ENCODE results near the gene WASHC4. TPM values are rescaled to one million over a fixed set of nuclear protein-coding genes. Genes with fewer than 3 reads are reported as not detected.
A peak's percentile ranks its signal among the peaks of the same experiment; 100 is the strongest.

Gene WASHC4
- total and polyA plus RNA-seq, 8 donors = 8.9 to 33.0 (median 17.7) TPM

- Histone ChIP-seq H3K36me3 (no peaks in the 10 kb centered on the region), H3K4me1 (peaks cover 0 to 11% (median 0%) of the 10 kb centered on the region in 3 donors), H3K4me3 (no peak overlapping the region), H3K27ac (no peak overlapping the region), H3K9me3 (no peaks in the 10 kb centered on the region), H3K27me3 (no peaks in the 10 kb centered on the region)
- ATAC-seq (peak in 3 of 4 donors; percentile 37 to 79 (median 55)), DNase-seq (no peak), FAIRE-seq (no peak)
- 84 to 90% methylated on average over 7 of the region's 7 CpGs for WGBS, 2 donors
- intact Hi-C loops (cut with DNase I) = no loop called here
- TF ChIP-seq CTCF (IDR thresholded peaks at IDR 0.05) = no peak
These were observed 7.1 kb upstream of the WASHC4 start for GRCh38 chr12:105100207-105100985.

GRCh38 chr12:105100998-105101397 lies 6.5 kb upstream of the WASHC4 start:
- FAIRE-seq = no peak
- intact Hi-C loops (cut with DNase I) = no loop called here

GRCh38 chr12:105102673-105103072 lies 4.9 kb upstream of the WASHC4 start:
- FAIRE-seq = no peak
- Histone ChIP-seq H3K27me3 (no peaks in the 10 kb centered on the region), H3K27ac (no peak overlapping the region), H3K36me3 (no peaks in the 10 kb centered on the region), H3K4me3 (no peak overlapping the region), H3K9me3 (no peaks in the 10 kb centered on the region), H3K4me1 (peaks cover 0 to 15% (median 0%) of the 10 kb centered on the region in 3 donors)
- intact Hi-C loops (cut with DNase I) = no loop called here
- no peak for ATAC-seq
- DNase-seq = no peak
- TF ChIP-seq CTCF (IDR thresholded peaks at IDR 0.05) = no peak

More at GRCh38 chr12:105100998-105101397, 6.5 kb upstream of the WASHC4 start:
- Histone ChIP-seq H3K36me3 (no peaks in the 10 kb centered on the region), H3K9me3 (no peaks in the 10 kb centered on the region), H3K4me1 (peaks cover 0 to 11% (median 0%) of the 10 kb centered on the region in 3 donors), H3K27ac (no peak overlapping the region), H3K4me3 (no peak overlapping the region), H3K27me3 (no peaks in the 10 kb centered on the region)
- ATAC-seq (peak in 2 of 4 donors; percentile 44 to 56), DNase-seq (no peak)
- no peak for TF ChIP-seq CTCF (IDR thresholded peaks at IDR 0.05)

GRCh38 chr12:105104762-105105161 lies 2.8 kb upstream of the WASHC4 start:
- intact Hi-C loops (cut with DNase I) = no loop called here
- no peak for FAIRE-seq
- Histone ChIP-seq H3K4me1 (peaks cover 0 to 18% (median 8%) of the 10 kb centered on the region in 3 donors), H3K27me3 (no peaks in the 10 kb centered on the region), H3K36me3 (no peaks in the 10 kb centered on the region), H3K27ac (no peak overlapping the region), H3K9me3 (no peaks in the 10 kb centered on the region), H3K4me3 (no peak overlapping the region)
- DNase-seq = no peak
- 59 to 65% methylated on average over 1 of the region's 1 CpG for WGBS, 2 donors
- no peak for ATAC-seq
- TF ChIP-seq CTCF (IDR thresholded peaks at IDR 0.05) = no peak

GRCh38 chr12:105106621-105107020 lies 910 bp upstream of the WASHC4 start:
- peak overlapping the region in 3 of 4 donors; percentile 77 to 95 (median 90) for H3K4me3 ChIP-seq
- no peak for ATAC-seq
- H3K36me3 ChIP-seq = no peaks in the 10 kb centered on the region
- peaks cover 10 to 26% (median 17%) of the 10 kb centered on the region in 3 donors for H3K4me1 ChIP-seq
- no peaks in the 10 kb centered on the region for H3K9me3 ChIP-seq
- no peak for DNase-seq
- intact Hi-C loops (cut with DNase I) = no loop called here
- no peak for FAIRE-seq
- no peaks in the 10 kb centered on the region for H3K27me3 ChIP-seq
- WGBS, 2 donors = 11% methylated on average over 7 of the region's 7 CpGs
- no peak for TF ChIP-seq CTCF (IDR thresholded peaks at IDR 0.05)
- H3K27ac ChIP-seq = peak overlapping the region in 2 of 4 donors; percentile 94 to 95
